Activated B cell treated with CpG ODN at 0.5 μM for 24 hours (primary cell): Measurements from ENCODE around the gene SLC9A7. TPM values are rescaled to one million over a fixed set of nuclear protein-coding genes. Genes with fewer than 3 reads are reported as not detected.

ENCODE experiments used
- ATAC-seq: fragments of 200-7000 bp; cut with Tn5 transposase; one replicate; pipeline ENCODE4 v1.10.0; 2021; ENCODE audit warnings: low read depth, mild to moderate bottlenecking, moderate library complexity
- CTCF ChIA-PET: fragments of 350-600 bp; sonication (Branson Sonifier 250); formaldehyde crosslinking; loops from one replicate; lab custom pipeline; 2021; ENCODE audit warnings: antibody characterized with exemption; lab: Charles Lee
- POLR2A ChIA-PET: fragments of 350-600 bp; sonication (Branson Sonifier 250); formaldehyde crosslinking; loops from one replicate; lab custom pipeline; 2021; ENCODE audit warnings: antibody characterized with exemption; lab: Charles Lee
- DNase-seq: peaks from one replicate; pipeline ENCODE4 v3.0.0; 2022
- H3K27ac Mint-ChIP-seq: one replicate; pipeline ENCODE4 v1.8.0; 2020; ENCODE audit warnings: mixed read lengths
- H3K27me3 Mint-ChIP-seq: one replicate; pipeline ENCODE4 v1.8.0; 2021; ENCODE audit warnings: mixed read lengths
- H3K36me3 Mint-ChIP-seq: one replicate; pipeline ENCODE4 v1.8.0; 2021; ENCODE audit warnings: low read depth, mixed read lengths
- H3K4me1 Mint-ChIP-seq: one replicate; pipeline ENCODE4 v1.8.0; 2021; ENCODE audit warnings: mixed read lengths
- H3K4me3 Mint-ChIP-seq: one replicate; pipeline ENCODE4 v1.8.0; 2020; ENCODE audit warnings: mild to moderate bottlenecking, mixed read lengths
- H3K9me3 Mint-ChIP-seq: one replicate; pipeline ENCODE4 v1.8.0; 2020; ENCODE audit warnings: mixed read lengths
- CTCF ChIP-seq: fragments of 200-600 bp; IDR thresholded peaks from one replicate; pipeline ENCODE4 v1.8.0; 2022; ENCODE audit warnings: antibody characterized with exemption, mild to moderate bottlenecking
- intact Hi-C: fragments of 100-400 bp; cut with micrococcal nuclease; formaldehyde crosslinking; loops from one replicate; pipeline ENCODE4 v1.15.1; 2024
- total RNA-seq: library from RNA; stranded (reverse); gene quantifications from 2 replicates; pipeline ENCODE4 v1.2.3, GENCODE V29; 2022

SLC9A7 gene
- total RNA-seq, 1 donor from 2014 or later = 55.1 TPM

GRCh38 chrX:46703980-46704379 lies 54.9 kb downstream of the SLC9A7 start:
- TF ChIP-seq CTCF = no peak
- Mint-ChIP-seq H3K27me3 (no peaks in the 10 kb centered on the region), H3K27ac (no peak overlapping the region), H3K4me1 (peaks cover 58% of the 10 kb centered on the region), H3K36me3 (peaks cover 12% of the 10 kb centered on the region), H3K9me3 (no peaks in the 10 kb centered on the region), H3K4me3 (peak overlapping the region; percentile 7)
- ChIA-PET POLR2A (interaction anchor here (1.5 kb wide), 1 partner anchor 53 kb away, joined by 3 read pairs; no protein-coding TSS in a partner anchor), CTCF (interaction anchor here (0.6 kb wide), 1 partner anchor 93 kb away, joined by 3 read pairs; no protein-coding TSS in a partner anchor)
- ATAC-seq = peak; percentile 45
- DNase-seq = no peak
- intact Hi-C loops = no loop called here

- peaks cover 18% of the 10 kb centered on the region for H3K36me3 Mint-ChIP-seq
- ChIA-PET POLR2A (no interaction called here), CTCF (no interaction called here)
- DNase-seq (no peak), ATAC-seq (no peak)
- no peaks in the 10 kb centered on the region for H3K27me3 Mint-ChIP-seq
- peaks cover 38% of the 10 kb centered on the region for H3K4me1 Mint-ChIP-seq
- intact Hi-C loops = no loop called here
- no peaks in the 10 kb centered on the region for H3K9me3 Mint-ChIP-seq
- no peak overlapping the region for H3K27ac Mint-ChIP-seq
- H3K4me3 Mint-ChIP-seq = no peak overlapping the region
- TF ChIP-seq CTCF = no peak
These were observed 60.2 kb downstream of the SLC9A7 start for GRCh38 chrX:46698691-46699090.

DNA sequence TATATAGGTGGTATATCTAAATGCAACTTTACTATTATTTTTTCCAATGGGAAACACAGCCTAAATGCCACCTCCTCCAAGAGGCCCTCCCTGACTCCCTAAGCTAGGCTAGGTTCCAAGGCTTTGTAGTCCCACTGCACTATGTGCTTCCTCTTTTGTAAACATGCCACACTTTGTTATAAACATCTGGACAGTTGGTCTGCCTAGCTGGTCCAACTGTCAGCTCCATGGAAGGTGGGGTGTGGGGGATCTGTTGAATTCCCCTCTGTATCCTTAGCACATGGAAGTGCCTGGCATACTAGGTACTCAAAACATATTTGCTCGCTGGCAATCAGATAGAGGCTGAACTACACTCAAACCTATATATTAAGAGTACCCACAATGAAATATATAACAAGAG lies 63.4 kb downstream of the SLC9A7 start:
- DNase-seq = no peak
- intact Hi-C loops = no loop called here
- POLR2A ChIA-PET = no interaction called here
- no peak for ATAC-seq
- CTCF ChIA-PET = no interaction called here
- peaks cover 46% of the 10 kb centered on the region for H3K4me1 Mint-ChIP-seq
- H3K4me3 Mint-ChIP-seq = no peak overlapping the region
- no peak overlapping the region for H3K27ac Mint-ChIP-seq
- no peaks in the 10 kb centered on the region for H3K27me3 Mint-ChIP-seq
- H3K36me3 Mint-ChIP-seq = peaks cover 14% of the 10 kb centered on the region
- TF ChIP-seq CTCF = no peak
- H3K9me3 Mint-ChIP-seq = no peaks in the 10 kb centered on the region

DNA sequence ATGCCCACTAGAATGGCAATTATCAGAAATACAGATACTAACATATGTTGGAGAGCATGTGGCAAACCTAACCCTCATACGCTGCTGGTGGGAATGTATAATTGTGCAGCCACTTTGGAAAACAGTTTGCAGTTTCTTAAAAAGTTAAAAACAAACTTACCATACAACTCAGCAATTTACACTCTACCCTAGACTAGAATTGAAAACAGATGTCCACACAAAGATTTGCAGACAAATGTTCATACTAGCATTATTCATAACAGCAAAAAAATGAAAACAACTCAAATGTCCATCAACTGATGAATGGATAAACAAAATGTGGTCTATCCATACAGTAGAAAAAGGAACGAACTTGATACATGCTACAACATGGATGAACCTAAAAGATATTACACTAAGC lies 64.4 kb downstream of the SLC9A7 start:
- POLR2A ChIA-PET = no interaction called here
- H3K4me1 Mint-ChIP-seq = peaks cover 46% of the 10 kb centered on the region

GRCh38 chrX:46693149-46693548 lies 65.8 kb downstream of the SLC9A7 start:
- H3K4me1 Mint-ChIP-seq = peaks cover 47% of the 10 kb centered on the region

More for the DNA sequence above, 64.4 kb downstream of the SLC9A7 start:
- H3K36me3 Mint-ChIP-seq = peaks cover 16% of the 10 kb centered on the region
- H3K27ac Mint-ChIP-seq = no peak overlapping the region
- H3K4me3 Mint-ChIP-seq = no peak overlapping the region
- no peak for TF ChIP-seq CTCF
- H3K9me3 Mint-ChIP-seq = no peaks in the 10 kb centered on the region
- intact Hi-C loops = no loop called here
- DNase-seq (no peak), ATAC-seq (no peak)
- no peaks in the 10 kb centered on the region for H3K27me3 Mint-ChIP-seq
- CTCF ChIA-PET = no interaction called here

More at GRCh38 chrX:46693149-46693548, 65.8 kb downstream of the SLC9A7 start:
- Mint-ChIP-seq H3K9me3 (no peaks in the 10 kb centered on the region), H3K27ac (no peak overlapping the region), H3K4me3 (peak overlapping the region; percentile 55), H3K36me3 (peaks cover 12% of the 10 kb centered on the region), H3K27me3 (no peaks in the 10 kb centered on the region)
- ChIA-PET POLR2A (interaction anchor here (0.6 to 1.2 kb wide), 3 partner anchors 49 to 65 kb away, joined by 3 to 7 read pairs (median 3); partner anchors contain the start of gene SLC9A7), CTCF (interaction anchor here (1.1 kb wide), 1 partner anchor 17 kb away, joined by 4 read pairs; no protein-coding TSS in a partner anchor)
- intact Hi-C loops = loop anchor here (2.0 kb wide), 2 partner anchors 20 to 62 kb away; no protein-coding TSS in a partner anchor
- no peak for TF ChIP-seq CTCF
- DNase-seq (no peak), ATAC-seq (peak; percentile 49)
